ENCODE results near the gene FBXO24.
A peak's percentile ranks its signal among the peaks of the same experiment; 100 is the strongest.
"Not testable (repeated sequence)": the region's sequence is repeated elsewhere in the genome, so short reads cannot be mapped to it uniquely, and the experiment has no call there.

Gene FBXO24

GRCh38 chr7:100546129-100546925 is 39.8 kb upstream of the FBXO24 start:
- no peak for DNase-seq (ENCODE audit: low spot score)
- peak overlapping the region; percentile 94 for H3K27ac ChIP-seq
- ChIA-PET POLR2A (ENCODE audit: low non-redundant PET) (no interaction called here), CTCF (no interaction called here)
- TF ChIP-seq CTCF (conservative IDR thresholded peaks at IDR 0.05; ENCODE audit: low read depth): no peak

- CTCF ChIA-PET: no interaction called here
- no peak for TF ChIP-seq CTCF (conservative IDR thresholded peaks at IDR 0.05; ENCODE audit: low read depth)
- peak overlapping the region; percentile 94 for H3K27ac ChIP-seq
- POLR2A ChIA-PET (ENCODE audit: low non-redundant PET): no interaction called here
- DNase-seq (ENCODE audit: low spot score): no peak
Observed at GRCh38 chr7:100546926-100547800, 39.0 kb upstream of the FBXO24 start.

- TF ChIP-seq CTCF (conservative IDR thresholded peaks at IDR 0.05; ENCODE audit: low read depth): no peak
- DNase-seq (ENCODE audit: low spot score): no peak
- CTCF ChIA-PET: interaction anchor here (1.2 to 1.7 kb wide), 2 partner anchors 12 to 78 kb away, joined by 3 to 11 read pairs; no protein-coding TSS in a partner anchor
- POLR2A ChIA-PET (ENCODE audit: low non-redundant PET): no interaction called here
- H3K27ac ChIP-seq: peak overlapping the region; percentile 43
Observed at GRCh38 chr7:100547872-100548271, 38.3 kb upstream of the FBXO24 start.

GRCh38 chr7:100548446-100548845 is 37.7 kb upstream of the FBXO24 start:
- CTCF ChIA-PET: interaction anchor here (0.7 to 1.7 kb wide), 3 partner anchors 11 to 156 kb away, joined by 3 to 11 read pairs (median 3); no protein-coding TSS in a partner anchor
- POLR2A ChIA-PET (ENCODE audit: low non-redundant PET); DNase-seq (ENCODE audit: low spot score): not testable (repeated sequence)
- peak overlapping the region; percentile 43 for H3K27ac ChIP-seq

- TF ChIP-seq CTCF (conservative IDR thresholded peaks at IDR 0.05; ENCODE audit: low read depth): no peak
- POLR2A ChIA-PET (ENCODE audit: low non-redundant PET): no interaction called here
- no peak overlapping the region for H3K27ac ChIP-seq
- no peak for DNase-seq (ENCODE audit: low spot score)
- CTCF ChIA-PET: no interaction called here
Observed at GRCh38 chr7:100552532-100552931, 33.6 kb upstream of the FBXO24 start.

GRCh38 chr7:100553032-100553431 is 33.1 kb upstream of the FBXO24 start:
- no peak overlapping the region for H3K27ac ChIP-seq
- ChIA-PET POLR2A (ENCODE audit: low non-redundant PET) (no interaction called here), CTCF (no interaction called here)
- no peak for DNase-seq (ENCODE audit: low spot score)
- no peak for TF ChIP-seq CTCF (conservative IDR thresholded peaks at IDR 0.05; ENCODE audit: low read depth)

All from RWPE1 (cell line).